Endothelial cell of umbilical vein (primary cell): ENCODE data around the gene SMAD1. TPM values are rescaled to one million over a fixed set of nuclear protein-coding genes. Genes with fewer than 3 reads are reported as not detected.

Experiments
- BruUV-seq: library from RNA; stranded (reverse); fragments of 400-500 nt; replicated peaks from 2 replicates; lab custom pipeline; 2021; lab: Mats Ljungman, UMichigan
- CTCF ChIA-PET: fragments of 300-600, 350-600 bp; sonication (Branson Sonifier 250); formaldehyde crosslinking; loops from one replicate; lab custom pipeline; 2021; ENCODE audit warnings: antibody characterized with exemption, inconsistent platforms; lab: Charles Lee
- POLR2A ChIA-PET: fragments of 300-600, 350-600 bp; sonication (Branson Sonifier 250); formaldehyde crosslinking; loops from one replicate; lab custom pipeline; 2021; ENCODE audit warnings: antibody characterized with exemption, inconsistent platforms; lab: Charles Lee
- DNase-seq: peaks from one replicate; pipeline ENCODE4 v3.0.0-alpha.2; 2011; ENCODE audit warnings: low read depth, low spot score
- FAIRE-seq: peaks from 2 replicates; lab custom pipeline; 2011; peaks lifted over from hg19 to GRCh38; lab: Jason Lieb, UNC
- H2AFZ ChIP-seq: 2 replicates; pipeline ENCODE4 v1.6.0; 2012; ENCODE audit warnings: low read depth, low read length, control low read depth, inconsistent platforms
- H3K27ac ChIP-seq: 2 replicates; pipeline ENCODE4 v1.5.1; 2011; ENCODE audit warnings: low read depth, mild to moderate bottlenecking, control low read depth, low read length, moderate library complexity; ENCODE audit not compliant: insufficient read depth
- H3K27me3 ChIP-seq, 2 experiments: 2 replicates each; pipeline versions ENCODE4 v1.6.0 to v1.6.1; 2011; ENCODE audit warnings: low read length in 2 of 2, mixed read lengths in 1 of 2; ENCODE audit not compliant: control insufficient read depth in 2 of 2, insufficient read depth in 2 of 2
- H3K36me3 ChIP-seq, 2 experiments: 2 replicates in 1 of 2; 3 replicates in 1 of 2; pipeline ENCODE4 v1.5.1; 2011; ENCODE audit warnings: low read length in 2 of 2, mild to moderate bottlenecking in 1 of 2, moderate library complexity in 1 of 2; ENCODE audit not compliant: control insufficient read depth in 2 of 2, insufficient read depth in 2 of 2; ENCODE audit errors: extremely low read depth in 1 of 2
- H3K4me1 ChIP-seq: 3 replicates; pipeline ENCODE4 v1.5.1; 2011; ENCODE audit warnings: mild to moderate bottlenecking, low read length; ENCODE audit not compliant: control insufficient read depth, insufficient read depth; ENCODE audit errors: extremely low read depth
- H3K4me2 ChIP-seq: 2 replicates; pipeline ENCODE4 v1.6.1; 2011; ENCODE audit warnings: low read length, control low read depth, mixed read lengths; ENCODE audit not compliant: insufficient read depth
- H3K4me3 ChIP-seq, 3 experiments: fragments of 200-600 bp in 1 of 3; sonication (generic), shearing (Covaris generic) in 1 of 3; replicated peaks in 1 of 3; 2 replicates each; pipeline ENCODE4 v1.5.1; 2011 to 2016; ENCODE audit warnings: control low read depth in 3 of 3, low read length in 3 of 3, mild to moderate bottlenecking in 2 of 3, inconsistent platforms in 1 of 3, low read depth in 1 of 3, moderate library complexity in 1 of 3; ENCODE audit not compliant: insufficient read depth in 1 of 3
- H3K79me2 ChIP-seq: 2 replicates; pipeline ENCODE4 v1.6.0; 2012; ENCODE audit warnings: low read length, inconsistent platforms; ENCODE audit not compliant: control insufficient read depth, insufficient read depth
- H3K9ac ChIP-seq: replicated peaks from 2 replicates; pipeline ENCODE3; 2011; ENCODE audit warnings: low read length, control low read depth; ENCODE audit not compliant: insufficient read depth; ENCODE audit errors: extremely low read depth
- H3K9me1 ChIP-seq: replicated peaks from 3 replicates; pipeline ENCODE4 v1.6.0; 2011; ENCODE audit warnings: mild to moderate bottlenecking, low read length; ENCODE audit not compliant: control insufficient read depth, insufficient read depth; ENCODE audit errors: extremely low read depth
- H3K9me3 ChIP-seq: replicated peaks from 2 replicates; pipeline ENCODE4 v1.5.1; 2012; ENCODE audit warnings: low read length, inconsistent platforms; ENCODE audit not compliant: control insufficient read depth, insufficient read depth
- H4K20me1 ChIP-seq: replicated peaks from 2 replicates; pipeline ENCODE3; 2011; ENCODE audit warnings: mild to moderate bottlenecking, low read length; ENCODE audit not compliant: control insufficient read depth, insufficient read depth; ENCODE audit errors: extremely low read depth
- CTCF ChIP-seq, 2 donors: IDR thresholded peaks; 1 replicate in 1 of 2; 2 replicates in 1 of 2; pipeline ENCODE4 v1.5.1; 2011; ENCODE audit warnings: low read length in 2 of 2, mild to moderate bottlenecking in 2 of 2, moderate library complexity in 2 of 2, control low read depth in 1 of 2, inconsistent platforms in 1 of 2, low read depth in 1 of 2; ENCODE audit not compliant: insufficient read depth in 1 of 2; ENCODE audit errors: extremely low read depth in 1 of 2
- FOS ChIP-seq: IDR thresholded peaks from 2 replicates; pipeline ENCODE4 v1.6.1; 2011; ENCODE audit warnings: mild to moderate bottlenecking, low read length, moderate library complexity, borderline replicate concordance; ENCODE audit not compliant: insufficient read depth
- GATA2 ChIP-seq: IDR thresholded peaks from 2 replicates; pipeline ENCODE4 v1.7.0; 2011; ENCODE audit warnings: low read depth, mild to moderate bottlenecking, moderate library complexity, mixed read lengths, low read length; ENCODE audit not compliant: insufficient read length, insufficient read depth
- MAX ChIP-seq: IDR thresholded peaks from 2 replicates; pipeline ENCODE4 v1.6.1; 2011; ENCODE audit not compliant: insufficient read depth, insufficient read length
- POLR2AphosphoS5 ChIP-seq: IDR thresholded peaks from 2 replicates; pipeline ENCODE4 v1.6.1; 2012; ENCODE audit warnings: low read depth, mild to moderate bottlenecking, control low read depth, low read length, moderate library complexity; ENCODE audit not compliant: insufficient read depth
- dilution Hi-C: fragments of 300-500 bp; cut with MboI; formaldehyde crosslinking; loops from one replicate; pipeline ENCODE4 v1.15.0; 2019; ENCODE audit warnings: low sequenced_read_pairs; ENCODE audit not compliant: extremely low pct_ligation_motif_present
- intact Hi-C: fragments of 100-400 bp; cut with micrococcal nuclease; formaldehyde crosslinking; loops from one replicate; pipeline ENCODE4 v1.10.0; 2022
- polyA plus RNA-seq, 4 experiments: library from polyadenylated mRNA; depleted of rRNA in 3 of 4; stranded (reverse) in 3 of 4; unstranded in 1 of 4; fragments of >200 nt; gene quantifications; 2 replicates each; pipeline versions ENCODE4 v1.2.1 to v1.2.3, GENCODE V29; 2011 to 2012; ENCODE audit warnings: missing spikeins in 1 of 4
- total RNA-seq: library from RNA; stranded (reverse); gene quantifications from 2 replicates; pipeline ENCODE4 v1.2.3, GENCODE V29; 2021

Gene SMAD1
- total and polyA plus RNA-seq, 2 donors (not counting 3 experiments of a cell fraction or from before 2014, with no cell fraction given), result 101 to 116 TPM

DNA sequence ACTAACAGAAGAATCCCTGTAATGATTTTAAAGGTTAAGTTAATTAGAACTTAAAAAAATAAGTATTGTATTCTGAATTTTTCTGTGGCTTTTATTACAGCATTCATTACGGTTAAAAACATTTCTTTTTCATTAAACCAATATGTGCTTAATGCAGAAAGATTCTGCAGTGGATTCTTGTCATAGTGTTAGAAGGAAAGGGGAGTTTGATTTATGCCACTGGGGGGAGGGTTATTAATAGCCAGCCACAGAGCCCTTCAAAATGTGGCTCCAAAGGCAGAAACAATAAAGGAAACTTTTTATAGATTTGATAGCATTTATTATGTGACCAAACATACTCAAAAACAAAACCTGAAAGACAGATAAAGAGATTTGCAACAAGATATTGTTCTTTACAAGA lies 9.1 kb downstream of the SMAD1 start:
- intact Hi-C loops (loop anchor here (1.0 to 2.0 kb wide), 2 partner anchors 10 to 56 kb away; no protein-coding TSS in a partner anchor), dilution Hi-C loops (no loop called here)
- H3K9ac ChIP-seq, result no peak overlapping the region
- H3K4me1 ChIP-seq, result peaks cover 36% of the 10 kb centered on the region
- H4K20me1 ChIP-seq, result no peaks in the 10 kb centered on the region
- H3K36me3 ChIP-seq, result no peaks in the 10 kb centered on the region
- H3K79me2 ChIP-seq, result peaks cover 90% of the 10 kb centered on the region
- POLR2A ChIA-PET, result no interaction called here
- no peak for TF ChIP-seq CTCF (IDR thresholded peaks at IDR 0.05; ENCODE audit: extremely low read depth in 1 of 2, insufficient read depth in 1 of 2, low read depth in 1 of 2, low read length in 2 of 2)
- no peak for TF ChIP-seq FOS
- H3K27me3 ChIP-seq, result no peaks in the 10 kb centered on the region
- CTCF ChIA-PET, result no interaction called here
- no peaks in the 10 kb centered on the region for H3K9me1 ChIP-seq
- FAIRE-seq (no peak), DNase-seq (peak; percentile 53)
- no peak overlapping the region for H3K27ac ChIP-seq
- H2AFZ ChIP-seq, result no peak overlapping the region
- TSS peak; percentile 90 for BruUV-seq
- H3K4me2 ChIP-seq, result no peak overlapping the region
- H3K4me3 ChIP-seq, result no peak overlapping the region
- H3K9me3 ChIP-seq, result no peaks in the 10 kb centered on the region

DNA sequence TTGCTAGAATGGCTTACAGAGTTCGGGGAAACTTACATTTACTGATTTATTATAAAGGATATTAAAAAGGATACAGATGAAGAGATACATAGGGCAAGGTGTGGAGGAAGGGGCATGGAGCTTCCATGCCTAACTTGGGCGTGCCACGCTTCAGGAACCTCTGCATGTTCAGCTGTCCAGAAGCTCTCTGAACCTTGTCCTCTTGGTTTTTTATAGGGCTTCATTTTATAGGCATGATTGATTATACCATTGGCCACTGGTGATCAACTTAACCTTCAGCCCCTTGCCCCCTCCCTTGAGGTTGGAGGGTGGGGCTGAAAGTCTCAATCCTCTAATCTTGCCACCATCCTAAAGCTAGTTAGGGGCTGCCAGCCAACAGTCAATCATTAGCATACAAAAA lies 10.7 kb downstream of the SMAD1 start:
- Histone ChIP-seq H3K79me2 (peaks cover 90% of the 10 kb centered on the region), H3K9ac (no peak overlapping the region), H4K20me1 (peaks cover 2% of the 10 kb centered on the region), H3K36me3 (peaks cover 0 to 1% of the 10 kb centered on the region in 2 experiments), H3K4me2 (no peak overlapping the region), H3K4me3 (no peak overlapping the region), H2AFZ (no peak overlapping the region), H3K9me1 (no peaks in the 10 kb centered on the region), H3K9me3 (no peaks in the 10 kb centered on the region), H3K27ac (no peak overlapping the region), H3K4me1 (peaks cover 32% of the 10 kb centered on the region), H3K27me3 (no peaks in the 10 kb centered on the region)
- TF ChIP-seq MAX (no peak), POLR2AphosphoS5 (no peak), GATA2 (no peak)
- ChIA-PET CTCF (interaction anchor here (1.2 to 1.9 kb wide), 3 partner anchors 8 to 117 kb away, joined by 5 to 6 read pairs (median 5); no protein-coding TSS in a partner anchor), POLR2A (interaction anchor here (1.5 kb wide), 1 partner anchor 10 kb away, joined by 4 read pairs; no protein-coding TSS in a partner anchor)
- FAIRE-seq (no peak), DNase-seq (no peak)
- dilution Hi-C loops, result no loop called here
- BruUV-seq, result no TSS peak
- intact Hi-C loops, result no loop called here
